Psoas muscle (tissue), 8 donors: ENCODE data around the gene ARHGAP15. TPM values are rescaled to one million over a fixed set of nuclear protein-coding genes. Genes with fewer than 3 reads are reported as not detected.

Experiments used
- ATAC-seq, 4 donors: fragments of 200-7000 bp; cut with Tn5 transposase; one replicate each; pipeline ENCODE4 v1.9.1; 2020; ENCODE audit warnings: moderate library complexity in 3 of 4, mild to moderate bottlenecking in 2 of 4
- DNase-seq, 2 donors: peaks; one replicate each; pipeline ENCODE4 v3.0.0-alpha.2; 2020
- H3K27ac ChIP-seq: fragments of 200-600 bp; one replicate; pipeline ENCODE4 v1.8.0; 2022
- H3K27me3 ChIP-seq, 3 donors: fragments of 200-600 bp in 1 of 3; one replicate each; pipeline versions ENCODE4 v1.6.1 to v1.8.0; 2013 to 2022; ENCODE audit warnings: low read length in 2 of 3, mild to moderate bottlenecking in 2 of 3, moderate library complexity in 1 of 3; ENCODE audit not compliant: insufficient read depth in 3 of 3
- H3K36me3 ChIP-seq, 2 donors: fragments of 200-600 bp in 1 of 2; one replicate each; pipeline versions ENCODE4 v1.6.1 to v1.8.0; 2013 to 2022; ENCODE audit warnings: low read depth in 1 of 2, mild to moderate bottlenecking in 1 of 2, moderate library complexity in 1 of 2; ENCODE audit not compliant: insufficient read depth in 1 of 2
- H3K4me1 ChIP-seq: fragments of 200-600 bp; one replicate; pipeline ENCODE4 v1.8.0; 2022
- H3K4me3 ChIP-seq: fragments of 200-600 bp; one replicate; pipeline ENCODE4 v1.8.0; 2022; ENCODE audit warnings: mild to moderate bottlenecking
- H3K9me3 ChIP-seq: fragments of 200-600 bp; one replicate; pipeline ENCODE4 v1.8.0; 2022
- CTCF ChIP-seq: fragments of 200-600 bp; IDR thresholded peaks from one replicate; pipeline ENCODE4 v1.8.0; 2022; ENCODE audit warnings: antibody characterized with exemption
- WGBS, 3 donors: extraction: QIAGEN DNeasy Blood & Tissue Kit; methylation state at CpG; one replicate each; pipeline versions ENCODE4 v1.1.6 to v1.1.7; 2013; 5-methylcytosine and 5-hydroxymethylcytosine counted together
- intact Hi-C, 2 donors: fragments of 100-400 bp; cut with DNase I; formaldehyde crosslinking; loops; one replicate each; pipeline versions ENCODE4 v1.11.0 to v1.14.2; 2022
- polyA plus RNA-seq, 3 donors: library from polyadenylated mRNA; stranded (reverse); fragments of 200-250 nt; gene quantifications; one replicate each; pipeline ENCODE4 v1.2.3, GENCODE V29; 2013
- total RNA-seq, 4 donors: library from RNA; stranded (reverse); fragmentation: NEBNext Ultra II Directional in 2 of 4; extraction: Animal tissue kit (Norgen Biotek cat#: 25700) in 2 of 4; gene quantifications; one replicate each; pipeline versions ENCODE4 v1.2.1 to v1.2.4, GENCODE V29; 2021 to 2023
- donor health status: healthy with polysubstance abuse.
- donor health status: DM: no; HTN: no; CAD: no; lungs with moderate emphysema.
- donor health status: Bipolar disorder and iron deficiency.
- donor health status: healthy.
- donor health status: DM: yes; HTN: yes; CAD: no.
- donor health status: DM: no; HTN: no; CAD: no.
- donor health status: DM: no; HTN: no; CAD: no.
- donor health status: DM: yes; HTN: yes; CAD: no.

ARHGAP15 gene
- total and polyA plus RNA-seq, 7 donors = 0.49 to 3.1 (median 0.95) TPM

GRCh38 chr2:143117225-143117624 is 12.0 kb upstream of the ARHGAP15 start:
- WGBS, 3 donors = 91 to 100% (median 94%) methylated on average over 3 of the region's 3 CpGs
- H3K27me3 ChIP-seq = no peaks in the 10 kb centered on the region
- TF ChIP-seq CTCF = no peak
- no peaks in the 10 kb centered on the region for H3K4me1 ChIP-seq
- intact Hi-C loops = no loop called here
- DNase-seq = no peak
- no peaks in the 10 kb centered on the region for H3K9me3 ChIP-seq
- no peak for ATAC-seq
- H3K4me3 ChIP-seq = no peak overlapping the region
- H3K36me3 ChIP-seq = no peaks in the 10 kb centered on the region
- no peak overlapping the region for H3K27ac ChIP-seq

GRCh38 chr2:143121079-143121478 is 8.1 kb upstream of the ARHGAP15 start:
- Histone ChIP-seq H3K27ac (no peak overlapping the region), H3K4me1 (no peaks in the 10 kb centered on the region), H3K4me3 (no peak overlapping the region), H3K36me3 (no peaks in the 10 kb centered on the region), H3K27me3 (no peaks in the 10 kb centered on the region), H3K9me3 (no peaks in the 10 kb centered on the region)
- DNase-seq (no peak), ATAC-seq (no peak)
- 46 to 57% (median 55%) methylated on average over 1 of the region's 1 CpG for WGBS, 3 donors
- intact Hi-C loops = no loop called here
- TF ChIP-seq CTCF = no peak

- Histone ChIP-seq H3K36me3 (no peaks in the 10 kb centered on the region), H3K4me1 (no peaks in the 10 kb centered on the region), H3K4me3 (no peak overlapping the region), H3K27me3 (no peaks in the 10 kb centered on the region), H3K27ac (no peak overlapping the region), H3K9me3 (no peaks in the 10 kb centered on the region)
- TF ChIP-seq CTCF = no peak
- intact Hi-C loops = no loop called here
- WGBS, 3 donors = 85 to 95% (median 91%) methylated on average over 2 of the region's 2 CpGs
- DNase-seq (no peak), ATAC-seq (no peak)
These were observed 7.3 kb upstream of the ARHGAP15 start for GRCh38 chr2:143121957-143122356.

GRCh38 chr2:143123911-143124310 is 5.3 kb upstream of the ARHGAP15 start:
- no peak for TF ChIP-seq CTCF
- DNase-seq = no peak
- Histone ChIP-seq H3K4me3 (no peak overlapping the region), H3K27me3 (no peaks in the 10 kb centered on the region), H3K9me3 (no peaks in the 10 kb centered on the region), H3K36me3 (no peaks in the 10 kb centered on the region), H3K27ac (no peak overlapping the region), H3K4me1 (no peaks in the 10 kb centered on the region)
- intact Hi-C loops = no loop called here
- no peak for ATAC-seq
- WGBS, 3 donors = 42 to 50% (median 42%) methylated on average over 4 of the region's 4 CpGs

GRCh38 chr2:143124445-143124844 is 4.8 kb upstream of the ARHGAP15 start:
- Histone ChIP-seq H3K4me3 (no peak overlapping the region), H3K27me3 (no peaks in the 10 kb centered on the region), H3K36me3 (no peaks in the 10 kb centered on the region), H3K4me1 (no peaks in the 10 kb centered on the region), H3K9me3 (no peaks in the 10 kb centered on the region), H3K27ac (no peak overlapping the region)
- WGBS, 3 donors = 75 to 79% (median 78%) methylated on average over 2 of the region's 2 CpGs
- ATAC-seq = no peak
- DNase-seq = no peak
- TF ChIP-seq CTCF = no peak
- intact Hi-C loops = no loop called here
